SKM-1 (cell line): ENCODE measurements around the gene GLCE.
"Not testable (repeated sequence)": the region's sequence is repeated elsewhere in the genome, so short reads cannot be mapped to it uniquely, and the experiment has no call there.

Source experiments
- DNase-seq: peaks from one replicate; lab custom pipeline; 2025; ENCODE audit not compliant: unreplicated experiment; lab: John Stamatoyannopoulos, UW

The GLCE gene

DNA sequence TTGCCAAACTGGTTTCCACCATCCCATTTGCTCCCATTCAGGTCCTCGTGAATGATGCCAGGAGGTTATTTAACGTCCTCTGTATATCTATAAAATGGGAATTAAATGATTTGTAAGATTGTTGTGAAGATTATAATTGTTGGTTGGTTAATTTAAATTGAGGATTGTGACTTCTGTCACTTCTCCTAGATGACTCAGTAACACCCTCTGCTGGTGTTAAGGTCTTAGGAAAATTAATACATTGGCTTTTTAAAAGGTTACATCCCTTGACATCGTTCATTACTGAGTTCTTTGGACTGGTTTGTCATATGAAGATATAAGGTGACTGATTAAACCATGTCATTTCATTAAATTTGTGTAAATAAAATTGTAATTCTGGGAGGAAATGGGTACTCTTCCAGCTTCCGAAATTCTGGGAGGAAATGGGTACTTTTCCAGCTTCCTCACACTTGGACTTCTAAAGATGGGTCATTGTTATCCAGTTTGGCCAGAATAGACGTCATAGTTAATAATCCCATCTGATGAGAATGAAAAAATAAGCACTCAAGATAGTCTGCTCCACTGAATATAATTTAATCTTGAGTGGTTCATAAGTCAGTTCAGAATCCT is 105.0 kb downstream of the GLCE start:
- DNase-seq: no peak

DNA sequence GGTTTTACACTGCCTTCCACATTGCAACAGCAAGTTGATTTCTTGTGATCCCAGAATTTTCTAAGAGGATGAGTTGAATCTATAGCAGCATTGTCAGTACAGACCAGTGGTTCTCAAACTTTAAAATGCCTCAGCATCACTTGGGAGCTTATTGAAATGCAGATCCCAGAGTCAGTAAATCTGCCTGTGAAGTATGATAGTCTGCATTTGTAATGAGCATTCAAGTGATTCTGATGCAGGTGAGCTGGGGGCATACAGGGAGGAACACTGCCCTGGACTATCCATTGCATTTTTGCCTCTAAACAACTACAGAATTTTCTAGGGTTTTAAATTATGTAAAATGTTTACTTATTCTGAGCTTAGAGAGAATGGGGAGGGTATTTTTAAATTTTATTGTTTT is 110.8 kb downstream of the GLCE start:
- no peak for DNase-seq

DNA sequence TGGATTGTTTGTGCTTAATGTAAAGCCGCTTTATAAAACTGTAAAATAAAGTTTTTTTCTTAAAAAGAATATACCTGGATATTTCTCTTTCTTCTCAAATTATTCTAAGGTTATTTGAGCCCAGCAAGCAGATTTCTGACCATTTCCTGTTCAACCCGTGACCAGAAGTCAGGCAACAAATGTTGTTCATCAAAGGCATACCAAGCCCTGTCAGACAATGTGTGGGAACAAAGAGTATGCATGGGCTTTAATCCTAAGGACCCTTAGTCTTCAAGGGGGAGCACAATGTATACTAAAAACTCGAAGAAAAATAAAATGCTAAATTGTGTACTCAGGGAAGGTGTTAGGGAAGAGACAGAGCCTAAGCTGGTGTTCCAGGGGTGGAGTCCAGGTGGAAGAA is 111.7 kb downstream of the GLCE start:
- DNase-seq: no peak

DNA sequence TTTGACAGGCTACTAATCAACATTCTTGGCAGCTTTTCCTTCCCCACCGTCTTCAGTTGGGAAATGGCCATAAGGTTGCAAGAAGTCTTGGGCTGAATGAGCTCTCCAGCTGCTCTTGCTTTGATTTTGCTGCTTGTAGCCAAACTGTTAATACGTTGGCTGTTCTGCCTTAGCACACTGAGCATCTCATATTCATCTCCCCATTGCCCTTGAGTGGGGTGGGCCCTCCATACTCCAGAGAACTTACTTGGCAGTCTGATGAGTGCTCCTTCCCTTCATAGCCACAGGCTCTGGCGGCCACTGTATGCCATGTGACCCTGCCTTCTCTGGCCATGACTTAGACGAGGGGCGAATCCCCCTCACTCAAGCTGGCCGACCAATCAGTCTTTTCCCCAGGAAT is 112.5 kb downstream of the GLCE start:
- DNase-seq: no peak

DNA sequence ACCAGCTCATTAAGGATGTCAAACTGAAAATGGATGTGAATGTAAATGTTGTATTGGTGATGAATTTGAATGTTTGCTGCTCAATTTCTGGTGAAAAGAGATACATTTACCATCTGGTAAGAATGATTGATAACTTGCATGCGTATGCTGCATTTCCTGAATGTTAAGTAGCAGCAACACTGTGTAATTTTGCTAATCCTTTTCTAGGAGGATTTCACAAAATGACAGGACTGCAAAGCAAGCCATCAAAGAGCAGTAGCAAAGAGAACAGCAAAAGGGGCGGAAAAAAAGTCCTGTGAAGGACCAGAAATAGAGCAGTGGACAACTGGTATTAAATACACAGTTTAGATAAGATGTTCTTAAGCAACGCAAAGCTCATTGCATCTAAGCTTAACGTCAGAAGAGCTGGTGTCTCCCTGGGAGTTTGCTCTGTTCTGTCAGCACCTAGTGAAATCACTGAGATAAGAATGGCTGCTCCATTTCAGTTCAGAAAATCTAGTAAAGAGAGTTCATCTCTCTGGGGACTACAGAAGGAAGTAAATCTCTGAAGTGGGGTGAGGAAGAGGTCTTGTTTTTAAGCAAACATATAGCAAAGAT is 114.7 kb downstream of the GLCE start:
- DNase-seq: no peak

DNA sequence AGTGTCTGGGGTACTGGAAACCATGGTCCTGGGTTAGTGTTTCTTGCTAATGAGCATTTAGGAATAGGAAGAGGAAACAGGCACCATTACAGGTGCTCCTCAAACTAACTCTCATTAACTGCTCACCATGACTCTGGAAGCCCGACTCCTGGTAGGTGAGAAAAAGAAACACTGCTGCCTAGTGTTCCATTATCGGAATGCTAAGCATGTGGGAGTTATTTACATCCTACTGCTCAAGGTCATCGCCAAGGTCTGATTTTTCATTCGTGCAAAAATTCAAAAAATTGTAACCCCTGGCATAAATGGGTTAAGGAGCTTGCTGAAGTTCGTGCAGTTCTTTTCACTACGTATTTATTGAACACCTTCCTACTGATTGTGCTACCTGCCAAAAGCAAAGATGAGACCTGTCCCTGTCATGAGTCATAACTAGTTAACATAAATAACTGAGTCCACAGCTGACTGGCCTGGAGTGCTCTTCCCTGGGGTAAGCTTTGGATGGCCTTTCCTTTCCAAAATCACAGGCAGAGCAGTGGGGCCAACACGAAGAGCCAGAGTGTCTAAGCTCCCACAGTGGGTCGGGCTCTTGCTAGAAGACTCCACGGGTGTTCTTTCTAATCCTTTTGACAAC is 115.6 kb downstream of the GLCE start:
- no peak for DNase-seq

DNA sequence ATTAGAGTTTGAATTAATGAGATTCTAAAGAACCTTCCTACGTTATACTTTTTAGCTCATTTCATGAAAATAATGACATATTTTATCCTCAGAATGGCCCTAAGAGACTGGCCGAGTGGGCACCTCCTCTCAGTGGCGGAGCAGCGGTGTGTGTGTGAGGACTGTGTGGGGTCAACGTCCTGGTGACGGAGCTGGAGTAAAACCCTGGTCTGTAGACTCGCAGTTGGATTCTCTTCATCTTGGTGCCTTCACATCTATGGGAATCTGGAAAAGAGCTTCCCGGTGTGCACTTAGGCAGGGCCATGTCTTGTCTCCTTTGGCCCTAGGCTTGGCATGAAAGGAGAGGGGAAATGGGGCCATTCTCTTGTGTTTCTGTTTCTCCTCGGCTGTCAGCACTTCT is 116.9 kb downstream of the GLCE start:
- DNase-seq: no peak

DNA sequence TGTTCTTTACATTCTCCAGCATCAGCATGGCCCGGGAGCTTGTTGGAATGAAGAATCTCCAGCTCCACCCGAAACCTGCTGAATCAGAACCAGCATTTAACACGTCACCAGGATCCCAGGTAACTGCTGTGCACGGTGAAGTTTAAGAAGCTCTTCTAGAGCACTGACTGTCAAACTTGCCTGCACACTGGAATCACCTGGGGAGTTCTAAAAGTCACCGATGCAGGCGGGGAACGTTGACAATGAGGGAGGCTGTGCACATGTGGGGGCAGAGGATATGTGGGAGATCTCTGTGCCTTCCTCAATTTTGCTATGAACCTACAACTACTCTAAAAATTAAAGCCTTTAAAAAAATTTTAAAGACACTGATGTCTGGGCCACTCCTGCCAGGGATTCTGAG is 119.2 kb downstream of the GLCE start:
- no peak for DNase-seq

DNA sequence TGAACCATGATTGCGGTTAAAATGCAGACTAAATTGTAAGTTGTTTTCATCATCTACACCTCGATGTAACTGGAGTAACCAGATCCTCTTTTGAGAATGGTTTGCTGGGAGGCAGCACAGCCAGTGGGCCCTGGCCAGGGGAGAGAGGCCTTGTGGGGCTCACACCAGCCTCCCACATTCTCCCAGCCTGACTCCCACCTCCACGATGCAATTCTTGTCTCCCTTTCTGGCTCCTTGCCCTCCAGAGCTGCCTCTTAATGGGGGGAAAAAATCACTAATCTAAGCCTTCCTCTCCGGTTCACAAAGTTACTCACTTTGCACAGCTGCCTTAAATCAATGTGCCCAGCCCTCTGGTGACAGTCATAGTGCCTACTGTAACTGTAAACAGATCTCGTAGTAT is 120.3 kb downstream of the GLCE start:
- no peak for DNase-seq

DNA sequence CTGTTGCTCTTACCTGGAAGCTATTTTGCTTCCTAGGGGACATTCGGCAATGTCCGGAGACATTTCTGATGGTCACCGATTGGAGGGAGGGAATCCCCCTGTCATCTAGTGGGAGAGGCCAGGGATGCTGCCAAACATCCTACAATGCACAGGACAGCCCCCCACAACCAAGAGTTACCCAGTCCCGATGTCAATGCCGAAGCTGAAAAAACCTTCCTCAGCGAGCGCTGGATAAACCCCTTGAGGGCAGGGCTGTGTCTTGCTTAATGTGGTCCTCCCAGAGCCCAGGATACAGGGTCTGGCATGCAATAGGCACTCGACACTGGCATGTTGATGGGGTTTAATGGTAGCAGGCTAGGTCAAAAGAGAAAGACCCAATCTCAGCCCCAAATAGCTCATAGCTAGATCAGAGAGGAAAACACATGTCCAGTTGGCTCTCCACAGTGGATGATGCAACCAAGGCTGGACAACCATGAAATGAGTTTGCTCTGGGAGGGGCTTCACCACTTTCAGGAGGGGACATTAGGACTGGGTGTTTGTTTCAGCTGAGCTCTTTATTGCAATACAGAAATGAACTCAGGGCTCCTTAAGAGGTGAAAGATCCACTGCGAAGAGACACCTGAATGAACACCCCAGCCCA is 121.8 kb downstream of the GLCE start:
- DNase-seq: no peak

DNA sequence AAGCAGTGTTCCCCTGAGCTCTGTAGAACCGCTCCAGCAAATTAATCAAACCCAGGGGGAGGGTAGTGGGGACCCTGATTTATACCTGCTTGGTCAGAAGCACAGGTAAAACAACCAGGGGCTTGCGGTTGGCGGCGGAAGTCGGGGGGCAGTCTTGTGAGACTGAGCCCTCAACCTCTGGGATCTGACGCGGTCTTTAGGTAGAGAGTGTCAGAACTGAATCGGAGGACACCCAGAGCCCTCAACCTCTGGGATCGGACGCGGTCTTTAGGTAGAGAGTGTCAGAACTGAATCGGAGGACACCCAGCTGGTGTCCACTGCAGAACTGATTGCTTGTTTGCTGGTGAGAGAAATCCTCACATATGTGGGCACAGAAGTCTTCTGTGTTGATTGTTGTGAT is 125.4 kb downstream of the GLCE start:
- DNase-seq: no peak

DNA sequence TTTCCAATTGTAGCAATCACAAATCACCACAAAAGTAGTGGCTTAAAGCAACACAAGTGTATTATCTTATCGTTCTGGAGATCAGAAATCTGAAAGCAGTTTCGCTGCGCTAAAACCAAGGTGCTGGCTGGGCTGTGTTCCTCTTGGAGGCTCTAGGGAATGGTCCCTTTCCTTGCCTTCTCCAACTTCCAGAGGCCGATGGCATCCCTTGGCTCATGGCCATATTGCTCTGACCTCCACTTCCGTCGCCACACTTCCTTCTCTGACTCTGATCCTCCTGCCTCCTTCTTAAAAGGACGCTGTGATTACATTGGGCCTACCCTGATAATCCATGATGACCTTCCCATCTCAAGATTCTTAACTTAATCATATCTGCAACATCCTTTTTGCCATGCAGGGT is 127.6 kb downstream of the GLCE start:
- DNase-seq: no peak

DNA sequence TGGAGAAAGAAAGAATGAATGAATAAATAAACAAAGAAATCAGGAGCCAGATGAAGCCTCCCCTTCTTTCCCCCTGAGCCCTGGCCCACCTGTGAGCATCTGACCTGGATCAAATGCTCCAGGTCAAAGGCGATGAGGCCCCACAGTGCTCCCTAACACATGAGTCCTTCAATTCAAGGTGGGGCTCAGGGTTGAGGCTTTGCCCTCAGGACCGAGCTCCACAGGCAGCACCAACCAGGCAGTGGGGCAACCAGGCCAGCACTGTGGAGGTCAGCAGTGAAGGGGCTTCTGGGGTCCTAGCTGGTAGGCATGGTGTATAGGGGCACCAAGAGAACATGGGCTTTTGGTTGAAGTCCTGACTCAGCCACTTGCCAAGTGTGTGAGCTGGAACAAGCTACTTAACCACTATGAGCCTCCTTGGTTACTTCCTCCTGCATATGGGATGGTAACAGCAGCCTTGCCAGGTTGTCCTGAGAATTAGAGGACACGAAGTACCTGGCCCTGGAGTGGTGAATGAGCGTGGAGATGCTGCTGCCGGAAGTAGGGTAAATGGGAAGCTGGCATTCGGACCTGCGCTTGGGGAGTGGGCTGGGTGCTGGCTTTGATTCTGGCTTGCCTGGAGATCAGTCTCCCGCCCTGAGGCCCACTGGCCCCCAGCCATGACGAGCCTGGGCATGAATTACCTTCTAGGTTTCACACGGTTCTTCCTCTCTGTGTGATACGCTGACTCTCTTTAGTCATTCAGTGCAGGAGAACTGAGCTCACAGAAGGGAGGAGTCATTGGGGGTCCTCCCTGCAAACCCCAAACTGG is 128.3 kb downstream of the GLCE start:
- no peak for DNase-seq

DNA sequence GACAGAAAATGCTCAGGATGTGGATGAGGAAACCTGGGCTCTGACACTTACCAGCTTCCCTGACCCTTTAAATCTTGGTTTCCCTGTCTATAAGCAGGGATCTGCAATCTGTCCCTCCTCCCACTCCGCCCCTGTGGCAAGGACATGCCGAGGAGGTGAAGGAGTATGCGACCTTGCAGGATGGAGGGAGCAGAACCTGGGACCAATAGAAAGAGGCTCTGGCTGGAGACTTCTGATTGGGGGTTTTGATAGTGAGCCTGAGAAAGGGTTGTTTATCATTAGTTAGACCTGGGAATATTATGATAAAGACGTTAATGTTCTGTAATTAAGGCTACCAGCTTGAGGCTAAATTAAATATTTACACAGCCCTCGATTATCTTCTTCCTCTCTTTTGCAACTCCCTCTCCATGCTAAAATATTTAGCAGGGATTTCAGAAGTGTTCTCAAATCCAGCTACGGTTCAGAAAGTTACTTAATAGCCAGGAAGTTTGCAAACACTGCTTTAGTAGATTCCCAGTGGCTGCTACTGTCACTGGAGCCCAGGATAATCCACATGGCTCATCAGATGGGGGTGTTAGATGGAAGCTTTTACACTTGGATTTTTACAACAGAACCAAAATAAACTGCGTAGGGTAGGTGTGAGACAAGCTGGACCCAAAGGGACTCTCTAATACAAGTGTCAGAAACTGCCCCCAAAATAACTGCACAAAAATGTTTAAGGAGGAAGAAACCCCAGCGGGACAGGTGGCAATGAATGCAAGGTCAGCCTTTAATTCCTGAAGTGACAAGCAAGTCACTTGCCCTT is 129.1 kb downstream of the GLCE start:
- DNase-seq: no peak

DNA sequence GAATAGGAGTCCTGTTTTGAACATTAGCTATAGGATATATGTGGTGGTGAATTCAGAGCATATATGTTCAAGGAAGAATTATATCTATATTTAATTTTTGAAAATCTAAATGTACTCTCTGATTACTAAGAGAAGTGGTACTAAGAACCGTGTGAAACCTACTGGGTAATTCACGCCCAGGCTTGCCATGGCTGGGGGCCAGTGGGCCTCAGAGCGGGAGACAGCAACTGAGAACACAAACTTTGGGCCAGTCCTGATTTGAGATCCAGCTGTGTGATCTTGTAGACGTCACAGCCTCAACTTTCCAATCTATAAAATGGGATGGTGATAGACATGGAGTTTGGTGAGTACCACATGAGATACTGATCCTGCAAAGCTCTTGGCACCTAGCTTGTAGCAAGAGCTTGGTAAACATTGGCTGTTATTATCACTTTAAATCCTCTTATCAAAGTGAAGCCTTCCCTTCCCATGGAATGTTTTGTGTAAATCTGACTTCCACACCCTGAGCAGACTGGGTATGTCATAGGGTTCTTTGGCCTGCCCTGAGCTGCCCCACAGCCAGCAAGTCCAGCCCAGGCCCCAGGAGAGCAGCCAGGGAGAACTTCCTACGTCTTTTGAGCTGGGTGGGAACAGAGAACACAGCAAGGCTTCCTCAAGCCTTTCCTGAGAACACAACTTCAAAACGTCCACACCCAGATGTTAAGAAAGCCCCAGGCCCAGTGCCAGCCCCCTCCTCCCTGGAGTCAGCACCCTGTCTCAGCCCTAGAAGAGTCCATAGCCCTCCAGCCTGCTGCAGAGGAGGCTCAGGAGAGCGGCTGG is 130.1 kb downstream of the GLCE start:
- DNase-seq: no peak

DNA sequence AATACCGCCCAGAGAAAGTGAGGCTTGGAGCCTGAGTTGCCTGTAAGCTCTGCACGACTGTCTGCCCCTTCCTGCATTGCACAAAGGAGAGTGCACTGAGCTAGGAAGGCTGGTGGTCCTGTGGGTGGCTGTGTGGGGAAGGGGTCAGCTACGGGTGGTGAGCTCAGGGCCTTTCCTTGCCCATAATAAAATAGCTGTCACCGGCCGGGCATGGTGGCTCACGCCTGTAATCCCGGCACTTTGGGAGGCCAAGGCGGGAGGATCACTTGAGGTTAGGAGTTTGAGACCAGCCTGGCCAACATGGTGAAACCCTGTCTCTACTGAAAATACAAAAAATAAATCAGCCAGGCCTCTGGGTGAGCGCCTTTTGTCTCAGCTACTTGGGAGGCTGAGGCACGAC is 131.2 kb downstream of the GLCE start:
- not testable (repeated sequence) for DNase-seq

DNA sequence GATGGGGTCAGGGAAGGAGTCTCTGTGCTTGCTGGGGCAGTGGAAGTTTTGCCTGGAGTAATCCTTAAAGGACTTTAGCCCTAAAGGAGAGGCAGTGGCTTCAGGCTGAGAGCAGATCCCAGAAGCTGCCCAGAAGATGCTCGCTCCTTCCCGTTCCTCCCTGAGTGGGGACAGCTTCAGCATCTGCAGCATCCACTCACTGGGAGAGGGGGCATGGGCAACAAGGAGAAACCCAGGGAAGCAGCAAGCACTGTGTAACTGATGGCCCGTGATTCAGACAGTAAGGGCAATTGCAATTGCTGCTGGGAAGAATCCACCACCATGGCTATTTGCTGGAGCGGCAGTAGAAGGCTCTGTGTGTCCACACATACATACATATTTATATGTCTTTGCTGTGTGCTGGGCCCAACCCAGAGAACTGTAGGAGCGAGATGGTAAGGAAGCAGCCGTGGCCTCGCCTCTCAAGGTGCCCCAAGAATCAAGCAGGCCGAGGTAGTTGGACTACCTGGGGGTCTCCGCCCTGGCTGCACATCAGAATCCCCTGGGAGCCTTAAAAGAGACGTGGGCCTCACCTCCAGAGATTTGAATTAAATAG is 132.5 kb downstream of the GLCE start:
- no peak for DNase-seq

DNA sequence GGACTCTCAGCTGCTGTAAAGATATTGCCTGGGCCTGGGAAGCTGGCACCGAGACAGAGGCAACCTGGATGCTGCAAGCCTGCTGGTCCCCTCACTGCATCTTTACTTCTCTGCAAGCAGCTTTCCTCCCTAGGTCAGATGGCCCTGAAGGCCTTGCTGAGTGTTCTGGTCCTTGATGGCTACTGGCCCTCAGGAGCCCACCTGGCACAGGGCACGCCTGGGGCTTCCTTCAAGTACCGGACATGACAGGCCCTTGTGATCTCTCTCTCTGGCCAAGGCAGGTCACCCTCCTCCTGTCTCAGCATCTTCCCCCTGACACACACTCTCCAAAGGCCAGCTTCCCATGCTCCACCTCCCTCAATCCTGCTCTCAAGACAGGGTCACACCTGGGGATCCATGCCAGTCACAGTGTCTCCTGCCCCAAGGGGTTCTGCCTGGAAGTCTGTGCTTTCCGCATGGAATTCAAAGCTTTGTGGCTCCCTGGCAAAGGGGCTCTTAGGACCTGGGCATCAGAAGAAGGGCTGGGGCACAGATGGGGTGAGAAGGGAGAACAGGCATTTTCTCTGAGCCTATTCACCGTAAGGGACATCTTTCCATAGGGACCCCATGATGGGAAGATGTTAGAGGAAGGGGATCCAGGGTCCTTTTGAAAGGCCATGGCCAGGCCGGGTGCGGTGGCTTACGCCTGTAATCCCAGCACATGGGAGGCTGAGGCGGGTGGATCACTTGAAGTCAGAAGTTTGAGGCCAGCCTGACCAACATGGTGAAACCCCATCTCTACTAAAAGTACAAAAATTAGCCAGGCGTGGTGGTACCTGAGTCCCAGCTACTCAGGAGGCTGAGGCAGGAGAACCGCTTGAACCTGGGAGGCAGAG is 133.5 kb downstream of the GLCE start:
- no peak for DNase-seq

DNA sequence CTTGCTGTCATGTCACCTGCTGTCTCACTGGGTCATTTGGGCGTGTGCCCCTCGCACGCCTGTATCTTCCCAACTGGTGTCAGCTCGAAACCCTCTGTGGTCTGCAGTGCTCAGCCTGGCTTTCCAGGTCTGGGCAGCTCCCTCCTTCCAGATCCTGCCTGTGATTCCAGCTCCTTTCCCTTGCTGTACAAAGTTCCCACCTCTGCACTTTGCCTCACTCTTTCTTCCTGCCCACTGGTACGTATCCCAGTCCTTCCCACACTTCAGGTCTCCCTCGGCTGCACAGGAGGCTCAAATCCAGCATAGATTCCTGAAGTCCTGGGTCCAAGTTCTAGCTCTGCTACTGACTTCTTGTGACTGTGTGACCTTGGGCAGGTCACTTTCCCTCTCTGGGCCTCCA is 136.2 kb downstream of the GLCE start:
- DNase-seq: no peak
